WTC11 (cell line): ENCODE measurements around the gene GPR17. TPM values are rescaled to one million over a fixed set of nuclear protein-coding genes. Genes with fewer than 3 reads are reported as not detected.

ENCODE experiments used
- ATAC-seq: fragments of 200-7000 bp; cut with Tn5 transposase; 2 replicates; pipeline ENCODE4 v1.10.0; 2021; ENCODE audit warnings: mild to moderate bottlenecking, moderate library complexity
- CTCF ChIA-PET: fragments of 300-600 bp; sonication (Branson Sonifier 250); formaldehyde crosslinking; loops from one replicate; lab custom pipeline; 2021; ENCODE audit warnings: antibody characterized with exemption; lab: Charles Lee
- POLR2A ChIA-PET: fragments of 350-600 bp; sonication (Branson Sonifier 250); formaldehyde crosslinking; loops from one replicate; lab custom pipeline; 2021; ENCODE audit warnings: antibody characterized with exemption; lab: Charles Lee
- DNase-seq: peaks from one replicate; pipeline ENCODE4 v3.0.0; 2021; ENCODE audit warnings: low spot score
- H3K27ac Mint-ChIP-seq: 2 replicates; pipeline ENCODE4 v1.8.0; 2021; ENCODE audit warnings: mixed read lengths
- H3K27me3 Mint-ChIP-seq: 2 replicates; pipeline ENCODE4 v1.8.0; 2021; ENCODE audit warnings: low read depth, mild to moderate bottlenecking, moderate library complexity, mixed read lengths
- H3K36me3 Mint-ChIP-seq: 2 replicates; pipeline ENCODE4 v1.8.0; 2021; ENCODE audit warnings: mixed read lengths
- H3K4me1 Mint-ChIP-seq: 2 replicates; pipeline ENCODE4 v1.8.0; 2022; ENCODE audit warnings: mixed read lengths
- H3K4me3 Mint-ChIP-seq: 2 replicates; pipeline ENCODE4 v1.8.0; 2021; ENCODE audit warnings: mild to moderate bottlenecking, moderate library complexity, mixed read lengths
- H3K9me3 Mint-ChIP-seq: 2 replicates; pipeline ENCODE4 v1.8.0; 2021; ENCODE audit warnings: mixed read lengths
- E2F4 ChIP-seq: sonication (generic); formaldehyde crosslinking; IDR thresholded peaks from 2 replicates; pipeline ENCODE4 v1.8.1; 2022; ENCODE audit warnings: low read depth, mild to moderate bottlenecking, moderate library complexity, missing genetic modification reagents, borderline replicate concordance
- ELF4 ChIP-seq: sonication (generic); formaldehyde crosslinking; IDR thresholded peaks from 2 replicates; pipeline ENCODE4 v1.8.1; 2022; ENCODE audit warnings: low read depth, mild to moderate bottlenecking, moderate library complexity, missing genetic modification reagents
- FOXJ3 ChIP-seq: sonication (generic); formaldehyde crosslinking; IDR thresholded peaks from 2 replicates; pipeline ENCODE4 v1.9.0; 2021; ENCODE audit warnings: missing genetic modification reagents, mild to moderate bottlenecking, borderline replicate concordance
- MYBL2 ChIP-seq: sonication (generic); formaldehyde crosslinking; IDR thresholded peaks from 2 replicates; pipeline ENCODE4 v1.8.1; 2023; ENCODE audit warnings: mild to moderate bottlenecking, moderate library complexity, missing genetic modification reagents
- NFE2L1 ChIP-seq: sonication (generic); formaldehyde crosslinking; IDR thresholded peaks from 2 replicates; pipeline ENCODE4 v1.8.1; 2023; ENCODE audit warnings: missing genetic modification reagents
- NR2C2 ChIP-seq: sonication (generic); formaldehyde crosslinking; IDR thresholded peaks from 2 replicates; pipeline ENCODE4 v1.8.0; 2022; ENCODE audit warnings: mild to moderate bottlenecking, missing genetic modification reagents
- RELA ChIP-seq: sonication (generic); formaldehyde crosslinking; IDR thresholded peaks from 2 replicates; pipeline ENCODE4 v1.8.1; 2022; ENCODE audit warnings: missing genetic modification reagents, mild to moderate bottlenecking, borderline replicate concordance
- SMAD4 ChIP-seq: sonication (generic); formaldehyde crosslinking; IDR thresholded peaks from 2 replicates; pipeline ENCODE4 v1.8.0; 2022; ENCODE audit warnings: mild to moderate bottlenecking, missing genetic modification reagents
- STAT6 ChIP-seq: sonication (generic); formaldehyde crosslinking; conservative IDR thresholded peaks from 2 replicates; pipeline ENCODE4 v1.8.1; 2023; ENCODE audit warnings: mild to moderate bottlenecking, low read depth, missing genetic modification reagents, moderate library complexity
- TCF7 ChIP-seq: sonication (generic); formaldehyde crosslinking; IDR thresholded peaks from 2 replicates; pipeline ENCODE4 v1.8.0; 2022; ENCODE audit warnings: mild to moderate bottlenecking, low read depth, missing genetic modification reagents, moderate library complexity
- TEAD1 ChIP-seq: sonication (generic); formaldehyde crosslinking; IDR thresholded peaks from 2 replicates; pipeline ENCODE4 v1.8.0; 2022; ENCODE audit warnings: mild to moderate bottlenecking, missing genetic modification reagents
- ZNF138 ChIP-seq: sonication (generic); formaldehyde crosslinking; conservative IDR thresholded peaks from 2 replicates; pipeline ENCODE4 v1.8.1; 2022; ENCODE audit warnings: mild to moderate bottlenecking, moderate library complexity, missing genetic modification reagents
- ZNF219 ChIP-seq: sonication (generic); formaldehyde crosslinking; IDR thresholded peaks from 2 replicates; pipeline ENCODE4 v1.8.0; 2023; ENCODE audit warnings: missing genetic modification reagents, mild to moderate bottlenecking, borderline replicate concordance
- ZNF232 ChIP-seq: sonication (generic); formaldehyde crosslinking; IDR thresholded peaks from 2 replicates; pipeline ENCODE4 v1.8.0; 2022; ENCODE audit warnings: mild to moderate bottlenecking, missing genetic modification reagents
- ZNF317 ChIP-seq: sonication (generic); formaldehyde crosslinking; IDR thresholded peaks from 2 replicates; pipeline ENCODE4 v1.8.1; 2023; ENCODE audit warnings: low read depth, mild to moderate bottlenecking, moderate library complexity, missing genetic modification reagents, borderline replicate concordance
- ZNF396 ChIP-seq: fragments of 250-450 bp; sonication (Bioruptor Pico); IDR thresholded peaks from 2 replicates; pipeline ENCODE4 v1.8.0; 2021; ENCODE audit warnings: mild to moderate bottlenecking, moderate library complexity, borderline replicate concordance
- ZNF671 ChIP-seq: fragments of 250-450 bp; sonication (Bioruptor Pico); IDR thresholded peaks from 2 replicates; pipeline ENCODE4 v1.8.0; 2021; ENCODE audit warnings: mild to moderate bottlenecking
- total RNA-seq: library from RNA; stranded (reverse); gene quantifications from 3 replicates; pipeline ENCODE4 v1.2.3, GENCODE V29; 2021
- TF ChIP-seq, protein P1 (sequence below): sonication (generic); formaldehyde crosslinking; IDR thresholded peaks from 2 replicates; pipeline ENCODE4 v1.8.0; 2023; ENCODE audit warnings: missing genetic modification reagents, mild to moderate bottlenecking, borderline replicate concordance
- TF ChIP-seq, protein P2 (sequence below): sonication (generic); formaldehyde crosslinking; IDR thresholded peaks from 2 replicates; pipeline ENCODE4 v1.8.1; 2023; ENCODE audit warnings: mild to moderate bottlenecking, missing genetic modification reagents, moderate library complexity
- TF ChIP-seq, protein P3 (sequence below): sonication (generic); formaldehyde crosslinking; IDR thresholded peaks from 2 replicates; pipeline ENCODE4 v1.8.0; 2022; ENCODE audit warnings: missing genetic modification reagents

Gene GPR17
- total RNA-seq, 1 experiment from 2014 or later = not detected

- TF ChIP-seq, protein P1, sequence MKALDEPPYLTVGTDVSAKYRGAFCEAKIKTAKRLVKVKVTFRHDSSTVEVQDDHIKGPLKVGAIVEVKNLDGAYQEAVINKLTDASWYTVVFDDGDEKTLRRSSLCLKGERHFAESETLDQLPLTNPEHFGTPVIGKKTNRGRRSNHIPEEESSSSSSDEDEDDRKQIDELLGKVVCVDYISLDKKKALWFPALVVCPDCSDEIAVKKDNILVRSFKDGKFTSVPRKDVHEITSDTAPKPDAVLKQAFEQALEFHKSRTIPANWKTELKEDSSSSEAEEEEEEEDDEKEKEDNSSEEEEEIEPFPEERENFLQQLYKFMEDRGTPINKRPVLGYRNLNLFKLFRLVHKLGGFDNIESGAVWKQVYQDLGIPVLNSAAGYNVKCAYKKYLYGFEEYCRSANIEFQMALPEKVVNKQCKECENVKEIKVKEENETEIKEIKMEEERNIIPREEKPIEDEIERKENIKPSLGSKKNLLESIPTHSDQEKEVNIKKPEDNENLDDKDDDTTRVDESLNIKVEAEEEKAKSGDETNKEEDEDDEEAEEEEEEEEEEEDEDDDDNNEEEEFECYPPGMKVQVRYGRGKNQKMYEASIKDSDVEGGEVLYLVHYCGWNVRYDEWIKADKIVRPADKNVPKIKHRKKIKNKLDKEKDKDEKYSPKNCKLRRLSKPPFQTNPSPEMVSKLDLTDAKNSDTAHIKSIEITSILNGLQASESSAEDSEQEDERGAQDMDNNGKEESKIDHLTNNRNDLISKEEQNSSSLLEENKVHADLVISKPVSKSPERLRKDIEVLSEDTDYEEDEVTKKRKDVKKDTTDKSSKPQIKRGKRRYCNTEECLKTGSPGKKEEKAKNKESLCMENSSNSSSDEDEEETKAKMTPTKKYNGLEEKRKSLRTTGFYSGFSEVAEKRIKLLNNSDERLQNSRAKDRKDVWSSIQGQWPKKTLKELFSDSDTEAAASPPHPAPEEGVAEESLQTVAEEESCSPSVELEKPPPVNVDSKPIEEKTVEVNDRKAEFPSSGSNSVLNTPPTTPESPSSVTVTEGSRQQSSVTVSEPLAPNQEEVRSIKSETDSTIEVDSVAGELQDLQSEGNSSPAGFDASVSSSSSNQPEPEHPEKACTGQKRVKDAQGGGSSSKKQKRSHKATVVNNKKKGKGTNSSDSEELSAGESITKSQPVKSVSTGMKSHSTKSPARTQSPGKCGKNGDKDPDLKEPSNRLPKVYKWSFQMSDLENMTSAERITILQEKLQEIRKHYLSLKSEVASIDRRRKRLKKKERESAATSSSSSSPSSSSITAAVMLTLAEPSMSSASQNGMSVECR (CRISPR knock-in tag) = no peak
- TF ChIP-seq MYBL2 (CRISPR knock-in tag) = no peak
- no peak for TF ChIP-seq NR2C2 (CRISPR knock-in tag)
- no peak for TF ChIP-seq NFE2L1
- TF ChIP-seq, protein P2, sequence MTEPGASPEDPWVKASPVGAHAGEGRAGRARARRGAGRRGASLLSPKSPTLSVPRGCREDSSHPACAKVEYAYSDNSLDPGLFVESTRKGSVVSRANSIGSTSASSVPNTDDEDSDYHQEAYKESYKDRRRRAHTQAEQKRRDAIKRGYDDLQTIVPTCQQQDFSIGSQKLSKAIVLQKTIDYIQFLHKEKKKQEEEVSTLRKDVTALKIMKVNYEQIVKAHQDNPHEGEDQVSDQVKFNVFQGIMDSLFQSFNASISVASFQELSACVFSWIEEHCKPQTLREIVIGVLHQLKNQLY (CRISPR knock-in tag) = no peak
- no peak for TF ChIP-seq E2F4 (CRISPR knock-in tag)
- TF ChIP-seq FOXJ3 (CRISPR knock-in tag) = no peak
- no peak for TF ChIP-seq STAT6 (CRISPR knock-in tag)
- no peak for TF ChIP-seq RELA
- no peak for TF ChIP-seq TCF7 (CRISPR knock-in tag)
- no peak for TF ChIP-seq ZNF396 (CRISPR knock-in tag)
- TF ChIP-seq ZNF232 (CRISPR knock-in tag) = no peak
These were observed 48.6 kb upstream of the GPR17 start (continued) for GRCh38 chr2:127597046-127597983.

- ATAC-seq (no peak), DNase-seq (no peak)
- Mint-ChIP-seq H3K27me3 (no peaks in the 10 kb centered on the region; the same call in 1 of the 2 replicates), H3K36me3 (no peaks in the 10 kb centered on the region), H3K4me3 (no peak overlapping the region), H3K9me3 (peaks cover 1% of the 10 kb centered on the region), H3K4me1 (no peaks in the 10 kb centered on the region), H3K27ac (no peak overlapping the region)
- CTCF ChIA-PET = no interaction called here
- POLR2A ChIA-PET = no interaction called here
- TF ChIP-seq ZNF219 (CRISPR knock-in tag) (no peak), TEAD1 (CRISPR knock-in tag) (no peak), ZNF317 (no peak), ELF4 (no peak), SMAD4 (CRISPR knock-in tag) (no peak), ZNF138 (CRISPR knock-in tag) (no peak), ZNF671 (no peak)
- TF ChIP-seq, protein P3, sequence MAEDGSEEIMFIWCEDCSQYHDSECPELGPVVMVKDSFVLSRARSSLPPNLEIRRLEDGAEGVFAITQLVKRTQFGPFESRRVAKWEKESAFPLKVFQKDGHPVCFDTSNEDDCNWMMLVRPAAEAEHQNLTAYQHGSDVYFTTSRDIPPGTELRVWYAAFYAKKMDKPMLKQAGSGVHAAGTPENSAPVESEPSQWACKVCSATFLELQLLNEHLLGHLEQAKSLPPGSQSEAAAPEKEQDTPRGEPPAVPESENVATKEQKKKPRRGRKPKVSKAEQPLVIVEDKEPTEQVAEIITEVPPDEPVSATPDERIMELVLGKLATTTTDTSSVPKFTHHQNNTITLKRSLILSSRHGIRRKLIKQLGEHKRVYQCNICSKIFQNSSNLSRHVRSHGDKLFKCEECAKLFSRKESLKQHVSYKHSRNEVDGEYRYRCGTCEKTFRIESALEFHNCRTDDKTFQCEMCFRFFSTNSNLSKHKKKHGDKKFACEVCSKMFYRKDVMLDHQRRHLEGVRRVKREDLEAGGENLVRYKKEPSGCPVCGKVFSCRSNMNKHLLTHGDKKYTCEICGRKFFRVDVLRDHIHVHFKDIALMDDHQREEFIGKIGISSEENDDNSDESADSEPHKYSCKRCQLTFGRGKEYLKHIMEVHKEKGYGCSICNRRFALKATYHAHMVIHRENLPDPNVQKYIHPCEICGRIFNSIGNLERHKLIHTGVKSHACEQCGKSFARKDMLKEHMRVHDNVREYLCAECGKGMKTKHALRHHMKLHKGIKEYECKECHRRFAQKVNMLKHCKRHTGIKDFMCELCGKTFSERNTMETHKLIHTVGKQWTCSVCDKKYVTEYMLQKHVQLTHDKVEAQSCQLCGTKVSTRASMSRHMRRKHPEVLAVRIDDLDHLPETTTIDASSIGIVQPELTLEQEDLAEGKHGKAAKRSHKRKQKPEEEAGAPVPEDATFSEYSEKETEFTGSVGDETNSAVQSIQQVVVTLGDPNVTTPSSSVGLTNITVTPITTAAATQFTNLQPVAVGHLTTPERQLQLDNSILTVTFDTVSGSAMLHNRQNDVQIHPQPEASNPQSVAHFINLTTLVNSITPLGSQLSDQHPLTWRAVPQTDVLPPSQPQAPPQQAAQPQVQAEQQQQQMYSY = no peak
These were observed 48.0 kb upstream of the GPR17 start for GRCh38 chr2:127597984-127598380.
